HG03135 (cell line): ENCODE results near the gene CGREF1.
"Not testable (repeated sequence)": the region's sequence is repeated elsewhere in the genome, so short reads cannot be mapped to it uniquely, and the experiment has no call there.

Source experiments
- ATAC-seq: cut with Tn5 transposase; IDR thresholded peaks from one replicate; pipeline ENCODE4 v1.9.1; 2021; ENCODE audit warnings: mild to moderate bottlenecking, moderate library complexity; ENCODE audit not compliant: unreplicated experiment

CGREF1 gene

GRCh38 chr2:27111392-27112078 lies 7.4 kb downstream of the CGREF1 start:
- not testable (repeated sequence) for ATAC-seq

DNA sequence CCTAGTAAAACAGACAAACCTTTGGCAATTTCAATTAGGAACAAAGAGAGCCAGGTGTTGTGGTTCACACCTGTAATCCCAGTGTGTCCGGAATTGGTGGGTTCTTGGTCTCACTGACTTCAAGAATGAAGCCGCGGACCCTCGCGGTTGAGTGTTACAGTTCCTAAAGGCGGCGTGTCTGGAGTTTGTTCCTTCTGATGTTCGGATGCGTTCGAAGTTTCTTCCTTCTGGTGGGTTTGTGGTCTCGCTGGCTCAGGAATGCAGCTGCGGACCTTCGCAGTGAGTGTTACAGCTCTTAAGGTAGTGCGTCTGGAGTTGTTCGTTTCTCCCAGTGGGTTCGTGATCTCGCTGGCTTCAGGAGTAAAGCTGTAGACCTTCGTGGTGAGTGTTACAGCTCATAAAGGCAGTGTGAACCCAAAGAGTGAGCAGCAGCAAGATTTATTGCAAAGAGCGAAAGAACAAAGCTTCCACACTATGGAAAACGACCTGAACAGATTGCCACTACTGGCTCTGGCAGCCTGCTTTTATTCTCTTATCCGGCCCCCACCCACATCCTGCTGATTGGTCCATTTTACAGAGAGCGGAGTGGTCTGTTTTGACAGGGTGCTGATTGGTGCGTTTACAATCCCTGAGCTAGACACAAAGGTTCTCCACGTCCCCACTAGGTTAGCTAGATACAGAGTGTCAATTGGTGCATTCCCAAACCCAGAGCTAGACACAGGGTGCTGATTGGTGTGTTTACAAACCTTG lies 8.2 kb downstream of the CGREF1 start:
- ATAC-seq, result not testable (repeated sequence)

GRCh38 chr2:27109083-27109482 lies 9.8 kb downstream of the CGREF1 start:
- no peak for ATAC-seq

- ATAC-seq, result no peak
Observed at GRCh38 chr2:27108221-27108620, 10.7 kb downstream of the CGREF1 start.

DNA sequence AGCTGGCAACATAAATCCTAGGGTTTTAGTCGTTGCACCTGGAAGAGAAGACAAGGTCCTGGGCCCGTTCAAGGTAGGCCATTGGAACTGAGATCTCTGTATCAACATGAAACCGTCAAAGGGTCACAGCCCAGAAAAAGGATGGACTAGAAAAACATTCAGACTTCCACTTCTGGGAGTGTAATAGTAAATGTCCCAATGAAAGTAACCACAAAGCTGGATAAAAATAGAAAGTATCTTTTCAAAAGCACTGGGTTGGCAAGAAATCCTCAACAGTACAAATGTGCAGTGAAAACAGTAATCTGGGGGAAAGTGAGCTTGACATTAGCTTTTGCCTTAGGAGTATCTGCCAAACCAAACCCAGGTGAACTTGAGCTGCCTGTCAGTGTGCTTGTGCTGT lies 12.9 kb downstream of the CGREF1 start:
- ATAC-seq, result no peak

DNA sequence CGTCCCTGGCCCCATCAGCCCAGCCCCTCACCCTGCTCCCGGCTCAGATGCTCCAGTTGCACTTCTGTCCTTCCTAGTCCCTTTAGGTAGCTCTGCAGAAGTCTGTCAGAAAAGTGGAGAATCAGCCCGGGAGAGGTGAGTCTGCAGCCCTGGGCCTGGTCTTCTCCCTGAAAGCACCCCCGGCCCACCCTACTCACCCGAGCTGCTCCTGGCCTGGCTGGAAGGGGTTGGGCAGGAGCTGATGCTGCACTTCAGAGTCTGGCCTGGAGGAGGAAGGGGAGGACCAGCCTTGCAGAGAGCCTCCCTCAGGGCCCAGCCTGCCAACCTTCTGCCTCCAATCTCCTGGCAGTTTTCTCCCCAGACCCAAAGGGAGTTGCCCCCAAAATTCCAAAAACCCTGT lies 16.6 kb downstream of the CGREF1 start:
- ATAC-seq, result no peak

DNA sequence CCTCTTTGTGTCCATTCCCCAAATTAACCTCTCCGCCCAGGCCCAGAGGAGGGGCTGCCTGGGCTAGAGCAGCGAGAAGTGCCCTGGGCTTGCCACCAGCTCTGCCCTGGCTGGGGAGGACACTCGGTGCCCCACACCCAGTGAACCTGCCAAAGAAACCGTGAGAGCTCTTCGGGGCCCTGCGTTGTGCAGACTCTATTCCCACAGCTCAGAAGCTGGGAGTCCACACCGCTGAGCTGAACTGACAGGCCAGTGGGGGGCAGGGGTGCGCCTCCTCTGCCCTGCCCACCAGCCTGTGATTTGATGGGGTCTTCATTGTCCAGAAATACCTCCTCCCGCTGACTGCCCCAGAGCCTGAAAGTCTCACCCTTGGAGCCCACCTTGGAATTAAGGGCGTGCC lies 18.9 kb downstream of the CGREF1 start:
- ATAC-seq, result no peak

- ATAC-seq, result no peak
Observed at GRCh38 chr2:27099334-27099955, 19.5 kb downstream of the CGREF1 start.

- ATAC-seq, result no peak
Observed at GRCh38 chr2:27097341-27097740, 21.6 kb downstream of the CGREF1 start.

GRCh38 chr2:27096748-27097297 lies 22.1 kb downstream of the CGREF1 start:
- no peak for ATAC-seq

- ATAC-seq, result no peak
Observed at GRCh38 chr2:27095745-27096651, 22.9 kb downstream of the CGREF1 start.

DNA sequence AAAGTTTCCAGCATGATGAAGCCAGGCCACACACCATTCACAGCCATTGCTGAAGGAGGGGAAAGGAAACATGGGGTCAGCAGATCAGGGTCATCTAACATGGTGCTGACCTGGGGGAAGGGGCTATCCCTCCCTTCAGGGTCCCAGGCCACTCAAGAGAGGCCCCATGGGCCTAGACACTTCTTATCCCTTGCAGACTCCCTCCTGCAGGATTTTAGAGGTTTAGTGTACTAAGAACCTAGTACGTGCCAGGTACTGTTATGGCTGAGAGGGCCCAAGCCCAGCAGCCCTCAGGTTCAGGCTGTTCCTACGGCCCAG lies 23.5 kb downstream of the CGREF1 start:
- ATAC-seq, result no peak

DNA sequence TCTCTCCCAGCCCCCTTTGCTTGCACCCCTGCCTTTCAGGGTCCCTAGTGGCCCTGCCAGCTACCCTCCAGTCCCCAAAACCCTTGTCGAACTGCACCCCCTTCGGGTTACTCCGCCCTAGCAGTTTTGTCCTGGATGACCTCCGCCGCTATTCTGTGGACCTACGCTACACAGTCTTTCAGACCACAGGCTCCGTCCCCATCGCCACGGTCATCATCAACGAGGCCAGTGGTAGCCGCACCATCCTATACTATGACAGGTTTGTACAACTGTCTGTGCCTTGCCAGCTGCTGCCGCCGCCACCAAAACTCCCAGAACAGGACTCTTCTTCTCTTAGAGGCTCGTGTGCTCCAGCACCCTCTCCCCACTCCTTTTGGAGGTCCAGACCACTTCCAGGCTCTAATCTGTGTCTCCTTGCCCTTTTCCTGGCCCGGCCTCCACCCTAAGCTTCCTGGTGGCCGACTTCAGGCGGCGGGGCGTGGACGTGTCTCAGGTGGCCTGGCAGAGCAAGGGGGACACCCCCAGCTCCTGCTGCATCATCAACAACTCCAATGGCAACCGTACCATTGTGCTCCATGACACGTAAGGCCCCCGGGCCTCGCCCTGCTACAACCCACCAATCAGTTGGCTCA lies 24.5 kb downstream of the CGREF1 start:
- ATAC-seq, result no peak

DNA sequence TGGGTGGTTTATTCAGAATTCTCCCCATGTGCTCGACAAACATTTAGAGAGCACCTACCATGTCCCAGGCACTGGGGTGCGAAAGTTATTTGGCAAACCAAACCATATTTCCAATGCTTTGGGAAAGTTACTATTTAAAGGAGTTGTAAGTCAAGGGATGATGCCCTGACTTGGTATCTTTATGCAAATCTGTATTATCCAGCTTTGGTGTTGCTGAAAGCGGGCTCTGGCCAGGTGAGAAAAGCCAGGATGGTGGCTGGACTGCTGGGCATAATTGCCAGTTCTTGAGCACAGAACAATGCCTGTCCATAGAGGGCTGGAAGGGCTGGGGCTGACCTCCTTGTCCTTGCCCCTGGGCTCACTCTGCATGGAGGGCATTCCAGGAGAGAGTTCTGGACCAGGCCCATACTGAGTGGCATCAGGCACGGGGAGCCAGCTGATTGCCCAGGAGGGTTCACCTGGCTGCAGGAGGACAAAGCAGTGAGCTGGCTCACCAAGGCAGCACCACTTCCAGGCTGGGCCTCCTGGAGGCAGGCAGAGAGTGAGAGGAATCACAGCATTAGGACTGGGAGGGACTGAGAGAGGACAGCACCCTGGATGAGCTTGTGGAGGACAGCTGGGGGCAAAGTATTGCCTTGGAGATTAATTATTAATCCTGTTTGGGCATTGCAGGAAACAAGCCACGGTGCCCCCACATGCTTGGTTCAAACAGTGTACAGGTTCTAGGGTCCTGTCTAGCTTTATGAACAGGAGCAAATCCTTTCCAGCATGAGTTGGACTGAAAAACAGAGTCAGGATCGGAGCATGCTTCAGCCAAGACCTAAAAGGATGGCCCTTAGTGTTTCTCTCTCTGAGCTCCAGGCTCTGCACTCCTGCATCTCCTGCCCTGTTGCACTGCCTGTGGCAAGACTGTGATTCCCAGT lies 25.2 kb downstream of the CGREF1 start:
- no peak for ATAC-seq

DNA sequence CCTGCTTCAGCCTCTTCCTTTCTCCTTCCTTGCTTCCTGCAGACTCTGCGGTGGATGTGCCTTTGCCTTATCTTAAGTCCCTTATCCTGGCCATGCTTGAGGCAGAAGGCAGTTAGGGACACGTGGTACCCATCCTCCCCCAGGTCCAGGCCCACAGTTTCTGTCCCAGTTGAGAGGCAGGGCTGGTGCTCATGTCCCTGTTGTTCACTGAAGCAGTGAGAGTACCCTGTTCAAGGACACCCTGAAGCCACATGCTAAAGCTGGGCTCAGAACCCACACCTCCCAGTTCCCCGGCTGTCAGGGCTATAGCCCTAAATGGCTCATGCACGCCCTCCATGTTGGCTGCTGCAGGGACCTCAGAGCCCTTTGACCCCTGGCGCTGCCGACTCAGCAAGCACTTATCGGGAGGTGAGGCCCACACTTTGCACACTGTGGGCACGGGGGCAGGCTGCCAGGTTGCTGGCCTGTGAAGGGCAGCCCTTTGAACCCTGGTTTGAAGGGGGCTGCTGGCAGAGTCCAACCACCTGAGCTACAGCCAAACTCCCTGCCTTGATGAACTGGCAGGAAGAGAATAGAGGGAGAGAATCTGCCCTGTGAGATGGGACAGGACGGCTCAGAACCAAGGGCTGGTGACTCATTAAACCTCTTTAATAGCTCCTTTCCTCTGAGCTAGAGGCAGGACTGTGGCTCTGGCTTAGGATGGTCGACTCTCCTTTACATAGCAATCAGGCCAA lies 26.1 kb downstream of the CGREF1 start:
- ATAC-seq, result no peak

GRCh38 chr2:27091746-27092695 lies 26.9 kb downstream of the CGREF1 start:
- no peak for ATAC-seq

GRCh38 chr2:27089111-27089954 lies 29.6 kb downstream of the CGREF1 start:
- no peak for ATAC-seq
